ENCODE data around the gene RAB3C. TPM values are rescaled to one million over a fixed set of nuclear protein-coding genes. Genes with fewer than 3 reads are reported as not detected.

RAB3C gene
- total and polyA plus RNA-seq, 2 experiments from 2014 or later, result 15.0 to 30.6 TPM

DNA sequence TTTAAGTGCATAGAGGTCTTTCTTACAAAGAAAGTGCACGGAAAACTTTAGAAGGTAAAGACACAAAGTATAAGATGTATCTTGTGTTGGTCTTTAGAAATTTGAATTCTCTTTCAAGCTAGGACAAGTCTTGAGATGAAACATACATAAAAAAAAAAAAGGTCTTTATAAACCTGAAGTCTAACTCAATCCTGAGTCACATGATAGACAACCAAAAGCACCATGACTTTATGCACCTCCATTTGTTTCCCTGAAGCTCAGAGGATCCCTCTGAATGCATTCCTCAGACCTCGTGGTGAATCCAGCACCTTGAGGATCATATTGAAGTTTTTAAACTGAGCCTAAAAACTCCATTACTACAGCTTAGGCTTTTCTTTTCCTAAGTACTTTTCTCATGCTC is 91.8 kb downstream of the RAB3C start:
- Mint-ChIP-seq H3K4me3 (no peak overlapping the region), H3K4me1 (peaks cover 7% of the 10 kb centered on the region; the same call in 2 of the 3 replicates), H3K27me3 (ENCODE audit: insufficient read depth, low read depth, poor library complexity) (peaks cover 1% of the 10 kb centered on the region), H3K36me3 (ENCODE audit: low read depth) (no peaks in the 10 kb centered on the region), H3K9me3 (no peaks in the 10 kb centered on the region), H3K27ac (no peak overlapping the region)
- Histone ChIP-seq H3F3A (replicated peaks; ENCODE audit: low read depth) (no peaks in the 10 kb centered on the region), H3K36me3 (ENCODE audit: insufficient read depth) (no peaks in the 10 kb centered on the region), H4K20me1 (replicated peaks; ENCODE audit: insufficient read depth) (no peaks in the 10 kb centered on the region), H3K4me2 (no peak overlapping the region), H3K4me3 (no peak overlapping the region), H3K4me1 (ENCODE audit: insufficient read depth) (no peaks in the 10 kb centered on the region), H3K27me3 (ENCODE audit: insufficient read depth) (no peaks in the 10 kb centered on the region), H3K27ac (ENCODE audit: low read depth) (no peak overlapping the region), H3K79me2 (replicated peaks; ENCODE audit: insufficient read depth) (no peaks in the 10 kb centered on the region), H2AFZ (no peak overlapping the region), H3K9me2 (ENCODE audit: insufficient read depth) (no peaks in the 10 kb centered on the region)
- TF ChIP-seq ZNF114 (CRISPR knock-in tag; IDR thresholded peaks at IDR 0.05) (no peak), POLR2AphosphoS5 (IDR thresholded peaks at IDR 0.05; ENCODE audit: low read depth) (no peak), NANOG (IDR thresholded peaks at IDR 0.05; ENCODE audit: borderline replicate concordance) (no peak), JUNB (IDR thresholded peaks at IDR 0.05; ENCODE audit: unreplicated experiment) (no peak), ZNF331 (CRISPR knock-in tag; IDR thresholded peaks at IDR 0.05; ENCODE audit: low read depth) (no peak), EZH2phosphoT487 (IDR thresholded peaks at IDR 0.05; ENCODE audit: unreplicated experiment) (no peak), EZH2 (IDR thresholded peaks at IDR 0.05; ENCODE audit: low read depth, unreplicated experiment) (no peak), STAT1 (IDR thresholded peaks at IDR 0.05; ENCODE audit: unreplicated experiment) (no peak), CREB1 (CRISPR knock-in tag; IDR thresholded peaks at IDR 0.05; ENCODE audit: low read depth) (no peak)
- TF ChIP-seq, protein P1, sequence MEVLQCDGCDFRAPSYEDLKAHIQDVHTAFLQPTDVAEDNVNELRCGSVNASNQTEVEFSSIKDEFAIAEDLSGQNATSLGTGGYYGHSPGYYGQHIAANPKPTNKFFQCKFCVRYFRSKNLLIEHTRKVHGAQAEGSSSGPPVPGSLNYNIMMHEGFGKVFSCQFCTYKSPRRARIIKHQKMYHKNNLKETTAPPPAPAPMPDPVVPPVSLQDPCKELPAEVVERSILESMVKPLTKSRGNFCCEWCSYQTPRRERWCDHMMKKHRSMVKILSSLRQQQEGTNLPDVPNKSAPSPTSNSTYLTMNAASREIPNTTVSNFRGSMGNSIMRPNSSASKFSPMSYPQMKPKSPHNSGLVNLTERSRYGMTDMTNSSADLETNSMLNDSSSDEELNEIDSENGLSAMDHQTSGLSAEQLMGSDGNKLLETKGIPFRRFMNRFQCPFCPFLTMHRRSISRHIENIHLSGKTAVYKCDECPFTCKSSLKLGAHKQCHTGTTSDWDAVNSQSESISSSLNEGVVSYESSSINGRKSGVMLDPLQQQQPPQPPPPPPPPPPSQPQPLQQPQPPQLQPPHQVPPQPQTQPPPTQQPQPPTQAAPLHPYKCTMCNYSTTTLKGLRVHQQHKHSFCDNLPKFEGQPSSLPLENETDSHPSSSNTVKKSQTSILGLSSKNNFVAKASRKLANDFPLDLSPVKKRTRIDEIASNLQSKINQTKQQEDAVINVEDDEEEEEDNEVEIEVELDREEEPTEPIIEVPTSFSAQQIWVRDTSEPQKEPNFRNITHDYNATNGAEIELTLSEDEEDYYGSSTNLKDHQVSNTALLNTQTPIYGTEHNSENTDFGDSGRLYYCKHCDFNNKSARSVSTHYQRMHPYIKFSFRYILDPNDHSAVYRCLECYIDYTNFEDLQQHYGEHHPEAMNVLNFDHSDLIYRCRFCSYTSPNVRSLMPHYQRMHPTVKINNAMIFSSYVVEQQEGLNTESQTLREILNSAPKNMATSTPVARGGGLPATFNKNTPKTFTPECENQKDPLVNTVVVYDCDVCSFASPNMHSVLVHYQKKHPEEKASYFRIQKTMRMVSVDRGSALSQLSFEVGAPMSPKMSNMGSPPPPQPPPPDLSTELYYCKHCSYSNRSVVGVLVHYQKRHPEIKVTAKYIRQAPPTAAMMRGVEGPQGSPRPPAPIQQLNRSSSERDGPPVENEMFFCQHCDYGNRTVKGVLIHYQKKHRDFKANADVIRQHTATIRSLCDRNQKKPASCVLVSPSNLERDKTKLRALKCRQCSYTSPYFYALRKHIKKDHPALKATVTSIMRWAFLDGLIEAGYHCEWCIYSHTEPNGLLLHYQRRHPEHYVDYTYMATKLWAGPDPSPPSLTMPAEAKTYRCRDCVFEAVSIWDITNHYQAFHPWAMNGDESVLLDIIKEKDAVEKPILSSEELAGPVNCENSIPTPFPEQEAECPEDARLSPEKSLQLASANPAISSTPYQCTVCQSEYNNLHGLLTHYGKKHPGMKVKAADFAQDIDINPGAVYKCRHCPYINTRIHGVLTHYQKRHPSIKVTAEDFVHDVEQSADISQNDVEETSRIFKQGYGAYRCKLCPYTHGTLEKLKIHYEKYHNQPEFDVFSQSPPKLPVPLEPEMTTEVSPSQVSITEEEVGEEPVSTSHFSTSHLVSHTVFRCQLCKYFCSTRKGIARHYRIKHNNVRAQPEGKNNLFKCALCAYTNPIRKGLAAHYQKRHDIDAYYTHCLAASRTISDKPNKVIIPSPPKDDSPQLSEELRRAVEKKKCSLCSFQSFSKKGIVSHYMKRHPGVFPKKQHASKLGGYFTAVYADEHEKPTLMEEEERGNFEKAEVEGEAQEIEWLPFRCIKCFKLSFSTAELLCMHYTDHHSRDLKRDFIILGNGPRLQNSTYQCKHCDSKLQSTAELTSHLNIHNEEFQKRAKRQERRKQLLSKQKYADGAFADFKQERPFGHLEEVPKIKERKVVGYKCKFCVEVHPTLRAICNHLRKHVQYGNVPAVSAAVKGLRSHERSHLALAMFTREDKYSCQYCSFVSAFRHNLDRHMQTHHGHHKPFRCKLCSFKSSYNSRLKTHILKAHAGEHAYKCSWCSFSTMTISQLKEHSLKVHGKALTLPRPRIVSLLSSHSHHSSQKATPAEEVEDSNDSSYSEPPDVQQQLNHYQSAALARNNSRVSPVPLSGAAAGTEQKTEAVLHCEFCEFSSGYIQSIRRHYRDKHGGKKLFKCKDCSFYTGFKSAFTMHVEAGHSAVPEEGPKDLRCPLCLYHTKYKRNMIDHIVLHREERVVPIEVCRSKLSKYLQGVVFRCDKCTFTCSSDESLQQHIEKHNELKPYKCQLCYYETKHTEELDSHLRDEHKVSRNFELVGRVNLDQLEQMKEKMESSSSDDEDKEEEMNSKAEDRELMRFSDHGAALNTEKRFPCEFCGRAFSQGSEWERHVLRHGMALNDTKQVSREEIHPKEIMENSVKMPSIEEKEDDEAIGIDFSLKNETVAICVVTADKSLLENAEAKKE (CRISPR knock-in tag; IDR thresholded peaks at IDR 0.05), result no peak
- TF ChIP-seq, protein P2, sequence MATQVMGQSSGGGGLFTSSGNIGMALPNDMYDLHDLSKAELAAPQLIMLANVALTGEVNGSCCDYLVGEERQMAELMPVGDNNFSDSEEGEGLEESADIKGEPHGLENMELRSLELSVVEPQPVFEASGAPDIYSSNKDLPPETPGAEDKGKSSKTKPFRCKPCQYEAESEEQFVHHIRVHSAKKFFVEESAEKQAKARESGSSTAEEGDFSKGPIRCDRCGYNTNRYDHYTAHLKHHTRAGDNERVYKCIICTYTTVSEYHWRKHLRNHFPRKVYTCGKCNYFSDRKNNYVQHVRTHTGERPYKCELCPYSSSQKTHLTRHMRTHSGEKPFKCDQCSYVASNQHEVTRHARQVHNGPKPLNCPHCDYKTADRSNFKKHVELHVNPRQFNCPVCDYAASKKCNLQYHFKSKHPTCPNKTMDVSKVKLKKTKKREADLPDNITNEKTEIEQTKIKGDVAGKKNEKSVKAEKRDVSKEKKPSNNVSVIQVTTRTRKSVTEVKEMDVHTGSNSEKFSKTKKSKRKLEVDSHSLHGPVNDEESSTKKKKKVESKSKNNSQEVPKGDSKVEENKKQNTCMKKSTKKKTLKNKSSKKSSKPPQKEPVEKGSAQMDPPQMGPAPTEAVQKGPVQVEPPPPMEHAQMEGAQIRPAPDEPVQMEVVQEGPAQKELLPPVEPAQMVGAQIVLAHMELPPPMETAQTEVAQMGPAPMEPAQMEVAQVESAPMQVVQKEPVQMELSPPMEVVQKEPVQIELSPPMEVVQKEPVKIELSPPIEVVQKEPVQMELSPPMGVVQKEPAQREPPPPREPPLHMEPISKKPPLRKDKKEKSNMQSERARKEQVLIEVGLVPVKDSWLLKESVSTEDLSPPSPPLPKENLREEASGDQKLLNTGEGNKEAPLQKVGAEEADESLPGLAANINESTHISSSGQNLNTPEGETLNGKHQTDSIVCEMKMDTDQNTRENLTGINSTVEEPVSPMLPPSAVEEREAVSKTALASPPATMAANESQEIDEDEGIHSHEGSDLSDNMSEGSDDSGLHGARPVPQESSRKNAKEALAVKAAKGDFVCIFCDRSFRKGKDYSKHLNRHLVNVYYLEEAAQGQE (IDR thresholded peaks at IDR 0.05; ENCODE audit: unreplicated experiment), result no peak
- TF ChIP-seq, protein P3, sequence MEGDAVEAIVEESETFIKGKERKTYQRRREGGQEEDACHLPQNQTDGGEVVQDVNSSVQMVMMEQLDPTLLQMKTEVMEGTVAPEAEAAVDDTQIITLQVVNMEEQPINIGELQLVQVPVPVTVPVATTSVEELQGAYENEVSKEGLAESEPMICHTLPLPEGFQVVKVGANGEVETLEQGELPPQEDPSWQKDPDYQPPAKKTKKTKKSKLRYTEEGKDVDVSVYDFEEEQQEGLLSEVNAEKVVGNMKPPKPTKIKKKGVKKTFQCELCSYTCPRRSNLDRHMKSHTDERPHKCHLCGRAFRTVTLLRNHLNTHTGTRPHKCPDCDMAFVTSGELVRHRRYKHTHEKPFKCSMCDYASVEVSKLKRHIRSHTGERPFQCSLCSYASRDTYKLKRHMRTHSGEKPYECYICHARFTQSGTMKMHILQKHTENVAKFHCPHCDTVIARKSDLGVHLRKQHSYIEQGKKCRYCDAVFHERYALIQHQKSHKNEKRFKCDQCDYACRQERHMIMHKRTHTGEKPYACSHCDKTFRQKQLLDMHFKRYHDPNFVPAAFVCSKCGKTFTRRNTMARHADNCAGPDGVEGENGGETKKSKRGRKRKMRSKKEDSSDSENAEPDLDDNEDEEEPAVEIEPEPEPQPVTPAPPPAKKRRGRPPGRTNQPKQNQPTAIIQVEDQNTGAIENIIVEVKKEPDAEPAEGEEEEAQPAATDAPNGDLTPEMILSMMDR (conservative IDR thresholded peaks at IDR 0.05; ENCODE audit: low read depth in 2 of 2), result no peak
- TF ChIP-seq, protein P4, sequence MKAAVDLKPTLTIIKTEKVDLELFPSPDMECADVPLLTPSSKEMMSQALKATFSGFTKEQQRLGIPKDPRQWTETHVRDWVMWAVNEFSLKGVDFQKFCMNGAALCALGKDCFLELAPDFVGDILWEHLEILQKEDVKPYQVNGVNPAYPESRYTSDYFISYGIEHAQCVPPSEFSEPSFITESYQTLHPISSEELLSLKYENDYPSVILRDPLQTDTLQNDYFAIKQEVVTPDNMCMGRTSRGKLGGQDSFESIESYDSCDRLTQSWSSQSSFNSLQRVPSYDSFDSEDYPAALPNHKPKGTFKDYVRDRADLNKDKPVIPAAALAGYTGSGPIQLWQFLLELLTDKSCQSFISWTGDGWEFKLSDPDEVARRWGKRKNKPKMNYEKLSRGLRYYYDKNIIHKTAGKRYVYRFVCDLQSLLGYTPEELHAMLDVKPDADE (IDR thresholded peaks at IDR 0.05), result no peak
- no peak for DNase-seq (ENCODE audit: low spot score)
- no peak for ATAC-seq
